Heart left ventricle (tissue), 16 donors: Measurements from ENCODE around the gene DBF4. TPM values are rescaled to one million over a fixed set of nuclear protein-coding genes. Genes with fewer than 3 reads are reported as not detected.
"Not testable (repeated sequence)": the region's sequence is repeated elsewhere in the genome, so short reads cannot be mapped to it uniquely, and the experiment has no call there.

Source experiments
- ATAC-seq, 4 donors: fragments of 200-7000 bp; cut with Tn5 transposase; one replicate each; pipeline ENCODE4 v1.9.1; 2020 to 2022; ENCODE audit warnings: moderate library complexity in 4 of 4, mild to moderate bottlenecking in 3 of 4, moderate number of reproducible peaks in 1 of 4
- DNase-seq, 5 donors: peaks; one replicate each; pipeline ENCODE4 v3.0.0-alpha.2; 2020
- H3K27ac ChIP-seq, 12 donors: fragments of 200-600 bp; sonication (generic) in 4 of 12; one replicate each; pipeline versions ENCODE4 v1.5.0 to v1.8.0; 2016 to 2022; ENCODE audit warnings: mild to moderate bottlenecking in 2 of 12
- H3K27me3 ChIP-seq, 9 donors: fragments of 200-600 bp; sonication (generic) in 2 of 9; one replicate each; pipeline versions ENCODE4 v1.5.1 to v1.8.0; 2016 to 2022; ENCODE audit warnings: mild to moderate bottlenecking in 3 of 9
- H3K36me3 ChIP-seq, 9 donors: fragments of 200-600 bp; sonication (generic) in 2 of 9; one replicate each; pipeline versions ENCODE4 v1.5.0 to v1.8.0; 2018 to 2022; ENCODE audit warnings: mild to moderate bottlenecking in 2 of 9
- H3K4me1 ChIP-seq, 12 donors: fragments of 200-600 bp; sonication (generic) in 4 of 12; one replicate each; pipeline versions ENCODE4 v1.5.0 to v1.8.0; 2016 to 2022; ENCODE audit warnings: mild to moderate bottlenecking in 3 of 12
- H3K4me3 ChIP-seq, 12 donors: fragments of 200-600 bp; sonication (generic) in 4 of 12; one replicate each; pipeline versions ENCODE4 v1.5.0 to v1.8.0; 2017 to 2022; ENCODE audit warnings: mild to moderate bottlenecking in 9 of 12, moderate library complexity in 4 of 12
- H3K9me3 ChIP-seq, 12 donors: fragments of 200-600 bp; sonication (generic) in 4 of 12; one replicate each; pipeline versions ENCODE4 v1.5.0 to v1.8.0; 2016 to 2022; ENCODE audit warnings: mild to moderate bottlenecking in 1 of 12
- CTCF ChIP-seq, 12 donors: fragments of 200-600 bp; sonication (generic) in 4 of 12; IDR thresholded peaks; one replicate each; pipeline versions ENCODE4 v1.5.0 to v1.8.0; 2018 to 2022; ENCODE audit warnings: antibody characterized with exemption in 12 of 12, mild to moderate bottlenecking in 5 of 12
- POLR2A ChIP-seq, 2 donors: fragments of 450-650 bp; IDR thresholded peaks; one replicate each; pipeline ENCODE4 v1.6.1; 2017; ENCODE audit warnings: antibody characterized with exemption in 2 of 2, mild to moderate bottlenecking in 2 of 2, moderate library complexity in 2 of 2
- WGBS, 4 donors: extraction: QIAGEN DNeasy Blood & Tissue Kit in 2 of 4; methylation state at CpG; one replicate each; pipeline versions ENCODE4 v1.1.5 to v1.1.7; 2013 to 2018; 5-methylcytosine and 5-hydroxymethylcytosine counted together
- intact Hi-C, 10 donors: fragments of 100-400 bp; cut with DNase I; formaldehyde crosslinking; loops; one replicate each; pipeline versions ENCODE4 v1.11.1 to v1.14.2; 2022
- polyA plus RNA-seq, 2 donors: library from polyadenylated mRNA; stranded (reverse); fragments of 200-250 nt; gene quantifications; one replicate each; pipeline ENCODE4 v1.2.3, GENCODE V29; 2013
- total RNA-seq, 9 donors: library from RNA; depleted of rRNA in 2 of 9; stranded (reverse); fragments of >200 nt in 2 of 9; fragmentation: NEBNext Ultra II Directional in 3 of 9; extraction: Animal tissue kit (Norgen Biotek cat#: 25700) in 3 of 9; gene quantifications; one replicate each; pipeline versions ENCODE4 v1.1.0 to v1.2.4, GENCODE V29; 2016 to 2023
- donor health status: ischemic (EF 13 %, LVEDD 7.1; RV severe dilation, severe dysfunction).
- donor health status: healthy with polysubstance abuse.
- donor health status: DM: no; HTN: yes; CAD: no.
- donor health status: DM: no; HTN: no; CAD: no.
- donor health status: ischemic (EF 25% LVEDD 6.9; RV normal size, moderate dysfunction).
- donor health status: ischemic (EF 25% LVEDD 5.7; RV mildly dilated, moderate dysfunction).
- donor health status: healthy.
- donor health status: DM: yes; HTN: yes; CAD: no.
- donor health status: ischemic (EF 35%, LVEDD 5.7; RV mildly dilated, moderate dysfunction).
- donor health status: nonischemic (EF 11% LVEDD 7.7; RV severe dilation, severe dysfunction).
- donor health status: DM: yes; HTN: yes; CAD: no.
- donor health status: PGD.
- donor health status: ischemic (EF 29% LVEDD 5.4; RV normal size, mild dysfunction).
- donor health status: nonischemic (EF 23%, LVEDD 6.1; RV moderate dilation, normal function).

DBF4 gene
- total and polyA plus RNA-seq, 11 donors: 1.0 to 7.8 (median 2.4) TPM

- Histone ChIP-seq H3K4me3 (no peak overlapping the region), H3K4me1 (no peaks in the 10 kb centered on the region), H3K36me3 (peaks cover 0 to 65% (median 24%) of the 10 kb centered on the region in 9 donors), H3K27me3 (no peaks in the 10 kb centered on the region), H3K9me3 (no peaks in the 10 kb centered on the region), H3K27ac (no peak overlapping the region)
- intact Hi-C loops: no loop called here
- TF ChIP-seq CTCF (IDR thresholded peaks at IDR 0.05) (no peak), POLR2A (IDR thresholded peaks at IDR 0.05) (no peak)
- 96 to 100% (median 98%) methylated on average over 2 of the region's 2 CpGs for WGBS, 4 donors
- no peak for DNase-seq
- ATAC-seq: no peak
Measured at GRCh38 chr7:87899255-87899654, 23.0 kb downstream of the DBF4 start.

DNA sequence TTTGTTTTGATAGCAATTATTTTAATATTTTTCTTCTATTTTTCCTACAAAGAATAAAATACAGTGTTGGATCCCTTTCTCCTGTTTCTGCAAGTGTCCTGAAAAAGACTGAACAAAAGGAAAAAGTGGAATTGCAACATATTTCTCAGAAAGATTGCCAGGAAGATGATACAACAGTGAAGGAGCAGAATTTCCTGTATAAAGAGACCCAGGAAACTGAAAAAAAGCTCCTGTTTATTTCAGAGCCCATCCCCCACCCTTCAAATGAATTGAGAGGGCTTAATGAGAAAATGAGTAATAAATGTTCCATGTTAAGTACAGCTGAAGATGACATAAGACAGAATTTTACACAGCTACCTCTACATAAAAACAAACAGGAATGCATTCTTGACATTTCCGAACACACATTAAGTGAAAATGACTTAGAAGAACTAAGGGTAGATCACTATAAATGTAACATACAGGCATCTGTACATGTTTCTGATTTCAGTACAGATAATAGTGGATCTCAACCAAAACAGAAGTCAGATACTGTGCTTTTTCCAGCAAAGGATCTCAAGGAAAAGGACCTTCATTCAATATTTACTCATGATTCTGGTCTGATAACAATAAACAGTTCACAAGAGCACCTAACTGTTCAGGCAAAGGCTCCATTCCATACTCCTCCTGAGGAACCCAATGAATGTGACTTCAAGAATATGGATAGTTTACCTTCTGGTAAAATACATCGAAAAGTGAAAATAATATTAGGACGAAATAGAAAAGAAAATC, 31.0 kb downstream of the DBF4 start:
- H3K4me1 ChIP-seq, H3K9me3 ChIP-seq, ATAC-seq, intact Hi-C loops, DNase-seq, H3K27me3 ChIP-seq, H3K27ac ChIP-seq, H3K4me3 ChIP-seq: not testable (repeated sequence)
- WGBS, 4 donors: 95 to 99% (median 95%) methylated on average over 3 of the region's 3 CpGs
- H3K36me3 ChIP-seq: peaks cover 0 to 42% (median 6%) of the 10 kb centered on the region in 9 donors

GRCh38 chr7:87908814-87909213, 32.5 kb downstream of the DBF4 start:
- ATAC-seq, H3K27ac ChIP-seq, H3K4me3 ChIP-seq, H3K4me1 ChIP-seq, H3K9me3 ChIP-seq, intact Hi-C loops, H3K27me3 ChIP-seq, DNase-seq: not testable (repeated sequence)
- H3K36me3 ChIP-seq: peaks cover 0 to 33% (median 6%) of the 10 kb centered on the region in 9 donors
- 93 to 99% (median 97%) methylated on average over 4 of the region's 4 CpGs for WGBS, 4 donors

GRCh38 chr7:87912121-87912520, 35.8 kb downstream of the DBF4 start:
- no peak for ATAC-seq

DNA sequence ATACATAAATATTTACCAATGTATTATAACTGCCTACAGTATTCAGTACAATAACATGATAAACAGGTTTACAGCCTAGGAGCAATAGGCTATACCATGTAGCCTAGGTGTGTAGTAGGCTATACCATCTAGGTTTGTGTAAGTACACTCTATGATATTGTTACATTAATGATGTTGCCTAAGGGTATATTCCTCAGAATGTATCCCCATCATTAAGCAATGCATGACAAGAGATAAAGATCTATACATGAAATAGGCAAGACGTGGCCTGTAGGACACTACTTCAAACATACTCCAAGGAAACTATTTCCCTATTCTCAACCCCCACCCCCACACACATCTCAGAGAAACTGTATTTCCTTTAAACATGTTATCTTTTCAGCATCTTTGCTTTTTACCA, 42.4 kb downstream of the DBF4 start:
- no peak for ATAC-seq
- TF ChIP-seq POLR2A (IDR thresholded peaks at IDR 0.05) (no peak), CTCF (IDR thresholded peaks at IDR 0.05) (no peak)
- intact Hi-C loops: no loop called here
- H3K36me3 ChIP-seq: no peaks in the 10 kb centered on the region
- no peaks in the 10 kb centered on the region for H3K4me1 ChIP-seq
- no peak overlapping the region for H3K27ac ChIP-seq
- H3K9me3 ChIP-seq: no peaks in the 10 kb centered on the region
- no peak for DNase-seq
- no peak overlapping the region for H3K4me3 ChIP-seq
- H3K27me3 ChIP-seq: peaks cover 0 to 2% (median 0%) of the 10 kb centered on the region in 9 donors
- WGBS, 4 donors: 76 to 82% (median 79%) methylated on average over 1 of the region's 1 CpG

More at GRCh38 chr7:87912121-87912520, 35.8 kb downstream of the DBF4 start:
- 82 to 93% (median 90%) methylated on average over 4 of the region's 4 CpGs for WGBS, 4 donors
- Histone ChIP-seq H3K4me3 (no peak overlapping the region), H3K27ac (no peak overlapping the region), H3K9me3 (no peaks in the 10 kb centered on the region), H3K4me1 (no peaks in the 10 kb centered on the region), H3K36me3 (peaks cover 0 to 12% (median 0%) of the 10 kb centered on the region in 9 donors), H3K27me3 (no peaks in the 10 kb centered on the region)
- intact Hi-C loops: no loop called here
- no peak for TF ChIP-seq POLR2A (IDR thresholded peaks at IDR 0.05)
- TF ChIP-seq CTCF (IDR thresholded peaks at IDR 0.05): no peak
- no peak for DNase-seq
